Common myeloid progenitor, CD34-positive (primary cell): ENCODE measurements around the gene PKD1L1.
A peak's percentile ranks its signal among the peaks of the same experiment; 100 is the strongest.

Experiments used
- CTCF ChIA-PET: fragments of 350-600 bp; sonication (Branson Sonifier 250); formaldehyde crosslinking; loops from one replicate; lab custom pipeline; 2021; ENCODE audit warnings: antibody characterized with exemption; lab: Charles Lee
- POLR2A ChIA-PET: fragments of 350-600 bp; sonication (Branson Sonifier 250); formaldehyde crosslinking; loops from one replicate; lab custom pipeline; 2021; ENCODE audit warnings: antibody characterized with exemption; lab: Charles Lee
- DNase-seq, 3 donors: peaks; one replicate each; pipeline versions ENCODE4 v3.0.0 to v3.0.0-alpha.2; 2013
- H3K27ac ChIP-seq, 2 experiments: 1 replicate in 1 of 2; 2 replicates in 1 of 2; pipeline ENCODE4 v1.7.0; 2013; ENCODE audit warnings: inconsistent platforms in 2 of 2, low read length in 2 of 2, mild to moderate bottlenecking in 2 of 2, low read depth in 1 of 2, moderate library complexity in 1 of 2; ENCODE audit not compliant: severe bottlenecking in 2 of 2, insufficient read depth in 1 of 2, poor library complexity in 1 of 2
- H3K27me3 ChIP-seq, 5 experiments: replicated peaks in 2 of 5; 1 replicate in 3 of 5; 2 replicates in 2 of 5; pipeline versions ENCODE4 v1.6.1 to v1.7.0; 2013; ENCODE audit warnings: low read length in 4 of 5, mild to moderate bottlenecking in 2 of 5, moderate library complexity in 2 of 5, inconsistent platforms in 1 of 5; ENCODE audit not compliant: insufficient read depth in 5 of 5, control insufficient read depth in 4 of 5
- H3K36me3 ChIP-seq, 4 experiments: 1 replicate in 2 of 4; 2 replicates in 2 of 4; pipeline versions ENCODE4 v1.6.1 to v1.7.0; 2013; ENCODE audit warnings: low read length in 3 of 4, control low read depth in 1 of 4, mild to moderate bottlenecking in 1 of 4; ENCODE audit not compliant: control insufficient read depth in 4 of 4, insufficient read depth in 4 of 4
- H3K4me1 ChIP-seq, 4 experiments: 1 replicate in 3 of 4; 2 replicates in 1 of 4; pipeline versions ENCODE4 v1.6.1 to v1.7.1; 2013; ENCODE audit warnings: low read length in 3 of 4, mild to moderate bottlenecking in 3 of 4, control low read depth in 1 of 4, inconsistent platforms in 1 of 4, moderate library complexity in 1 of 4; ENCODE audit not compliant: control insufficient read depth in 4 of 4, insufficient read depth in 4 of 4; ENCODE audit errors: control extremely low read depth in 1 of 4
- H3K4me3 ChIP-seq, 7 experiments: 1 replicate in 4 of 7; 2 replicates in 3 of 7; pipeline versions ENCODE4 v1.5.1 to v1.7.0; 2013; ENCODE audit warnings: mild to moderate bottlenecking in 7 of 7, low read length in 6 of 7, moderate library complexity in 6 of 7, inconsistent platforms in 2 of 7, low read depth in 2 of 7, control low read depth in 1 of 7; ENCODE audit not compliant: insufficient read depth in 4 of 7, control insufficient read depth in 1 of 7; ENCODE audit errors: extremely low read depth in 1 of 7
- H3K9me3 ChIP-seq, 5 experiments: 1 replicate in 4 of 5; 2 replicates in 1 of 5; pipeline versions ENCODE4 v1.6.1 to v1.7.1; 2013; ENCODE audit warnings: low read length in 4 of 5, mild to moderate bottlenecking in 2 of 5, inconsistent platforms in 1 of 5, low read depth in 1 of 5, moderate library complexity in 1 of 5; ENCODE audit not compliant: control insufficient read depth in 4 of 5, insufficient read depth in 2 of 5; ENCODE audit errors: control extremely low read depth in 1 of 5
- WGBS: methylation state at CpG from one replicate; pipeline ENCODE4 v1.1.5; 2013; ENCODE audit not compliant: insufficient coverage; 5-methylcytosine and 5-hydroxymethylcytosine counted together

Gene PKD1L1

DNA sequence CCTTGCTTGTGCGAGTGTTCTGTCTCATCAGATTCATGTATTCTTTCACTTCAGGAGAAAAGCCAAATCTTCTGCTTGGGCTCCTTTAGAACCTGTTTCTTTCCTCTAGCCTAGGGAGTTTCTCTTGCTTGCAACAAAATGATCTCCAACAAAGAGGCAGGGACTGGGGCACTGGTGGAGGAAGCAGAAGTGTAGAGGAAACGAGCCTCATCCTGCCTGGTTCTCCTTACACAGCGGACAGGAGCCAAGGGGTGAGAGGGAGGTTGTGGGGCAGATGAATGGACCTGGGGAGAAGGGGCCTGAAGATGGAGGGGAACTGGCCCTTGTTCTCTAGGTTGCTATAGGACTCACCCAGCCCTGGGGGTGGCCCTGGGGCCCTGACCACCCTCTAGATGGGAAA, 141.1 kb downstream of the PKD1L1 start:
- no peaks in the 10 kb centered on the region for H3K9me3 ChIP-seq
- ChIA-PET CTCF (interaction anchor here (1.0 kb wide), 1 partner anchor 312 kb away, joined by 5 read pairs; no protein-coding TSS in a partner anchor), POLR2A (no interaction called here)
- H3K36me3 ChIP-seq, result no peaks in the 10 kb centered on the region
- H3K4me3 ChIP-seq, result peak overlapping the region in 1 of 7 experiments; percentile 22
- WGBS, result 4% methylated on average over 3 of the region's 3 CpGs
- no peaks in the 10 kb centered on the region for H3K27me3 ChIP-seq
- peak in 1 of 3 donors; percentile 32 for DNase-seq
- peaks cover 7 to 21% (median 19%) of the 10 kb centered on the region in 4 experiments for H3K4me1 ChIP-seq
- no peak overlapping the region for H3K27ac ChIP-seq

- peak in 1 of 3 donors; percentile 10 for DNase-seq
- H3K9me3 ChIP-seq, result no peaks in the 10 kb centered on the region
- no peaks in the 10 kb centered on the region for H3K36me3 ChIP-seq
- POLR2A ChIA-PET, result no interaction called here
- peaks cover 7 to 21% (median 19%) of the 10 kb centered on the region in 4 experiments for H3K4me1 ChIP-seq
- H3K4me3 ChIP-seq, result peak overlapping the region in 1 of 7 experiments; percentile 22
- CTCF ChIA-PET, result interaction anchor here (1.0 kb wide), 1 partner anchor 312 kb away, joined by 5 read pairs; no protein-coding TSS in a partner anchor
- H3K27me3 ChIP-seq, result no peaks in the 10 kb centered on the region
- H3K27ac ChIP-seq, result no peak overlapping the region
- 43% methylated on average over 5 of the region's 7 CpGs for WGBS
Measured at GRCh38 chr7:47806701-47807103, 141.6 kb downstream of the PKD1L1 start.

- 93% methylated on average over 5 of the region's 6 CpGs for WGBS
- POLR2A ChIA-PET, result no interaction called here
- CTCF ChIA-PET, result interaction anchor here (1.1 kb wide), 2 partner anchors 8 to 10 kb away, joined by 3 to 4 read pairs; no protein-coding TSS in a partner anchor
Measured at GRCh38 chr7:47804767-47805545, 143.3 kb downstream of the PKD1L1 start.

GRCh38 chr7:47803846-47804245, 144.4 kb downstream of the PKD1L1 start:
- 96% methylated on average over 3 of the region's 4 CpGs for WGBS
- Histone ChIP-seq H3K4me3 (no peak overlapping the region), H3K27me3 (no peaks in the 10 kb centered on the region), H3K36me3 (no peaks in the 10 kb centered on the region), H3K27ac (no peak overlapping the region), H3K4me1 (peaks cover 7 to 21% (median 19%) of the 10 kb centered on the region in 4 experiments), H3K9me3 (no peaks in the 10 kb centered on the region)
- CTCF ChIA-PET, result no interaction called here
- POLR2A ChIA-PET, result no interaction called here
- no peak for DNase-seq

More at GRCh38 chr7:47804767-47805545, 143.3 kb downstream of the PKD1L1 start:
- no peak overlapping the region for H3K4me3 ChIP-seq
- no peak for DNase-seq
- peaks cover 7 to 21% (median 19%) of the 10 kb centered on the region in 4 experiments for H3K4me1 ChIP-seq
- no peaks in the 10 kb centered on the region for H3K27me3 ChIP-seq
- H3K27ac ChIP-seq, result no peak overlapping the region
- no peaks in the 10 kb centered on the region for H3K36me3 ChIP-seq
- H3K9me3 ChIP-seq, result no peaks in the 10 kb centered on the region

DNA sequence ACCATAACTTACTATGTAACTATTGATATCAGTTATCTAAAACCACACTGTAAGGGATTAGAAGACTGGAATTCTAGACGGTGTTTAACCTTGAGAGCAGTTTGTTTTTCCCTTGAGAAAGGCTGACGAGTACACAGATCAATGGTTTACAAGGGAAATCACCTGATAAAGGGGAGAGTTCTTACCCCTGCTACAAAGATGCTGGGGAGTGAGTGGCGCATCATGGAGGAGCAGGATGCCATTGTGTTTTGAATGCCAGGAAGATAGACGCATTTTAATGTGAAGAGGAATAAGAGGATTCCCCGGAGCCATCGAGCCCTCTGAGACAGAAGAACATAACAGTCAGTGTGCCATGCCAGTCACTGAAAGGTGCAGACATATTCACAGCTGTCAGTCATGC, 145.2 kb downstream of the PKD1L1 start:
- no peaks in the 10 kb centered on the region for H3K27me3 ChIP-seq
- no peak overlapping the region for H3K27ac ChIP-seq
- ChIA-PET CTCF (interaction anchor here (2.6 kb wide), 1 partner anchor 11 kb away, joined by 7 read pairs; no protein-coding TSS in a partner anchor), POLR2A (no interaction called here)
- no peak for DNase-seq
- H3K9me3 ChIP-seq, result no peaks in the 10 kb centered on the region
- no peaks in the 10 kb centered on the region for H3K36me3 ChIP-seq
- whole genome bisulfite sequencing, result 90% methylated on average over 6 of the region's 6 CpGs
- no peak overlapping the region for H3K4me3 ChIP-seq
- H3K4me1 ChIP-seq, result peaks cover 7 to 21% (median 19%) of the 10 kb centered on the region in 4 experiments

DNA sequence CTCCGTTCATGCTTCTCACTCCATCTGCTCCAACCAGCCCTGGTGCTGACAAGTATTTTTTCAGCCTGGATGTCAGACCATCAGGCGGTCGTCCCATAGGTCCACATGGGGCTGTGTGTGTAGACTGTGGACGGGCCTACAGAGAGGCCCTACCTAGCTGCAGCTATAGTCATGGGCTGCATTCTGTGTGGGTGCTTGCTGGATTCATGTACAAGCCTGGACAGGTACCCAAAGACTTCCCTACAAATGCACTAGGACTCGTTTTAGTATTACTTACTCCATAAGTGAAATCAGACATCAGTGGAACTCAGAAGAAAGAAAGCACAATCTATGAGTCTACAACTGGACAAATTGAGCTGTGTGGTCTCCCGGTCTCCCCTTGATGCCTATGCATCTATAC, 146.8 kb downstream of the PKD1L1 start:
- DNase-seq, result no peak
- Histone ChIP-seq H3K27me3 (no peaks in the 10 kb centered on the region), H3K9me3 (no peaks in the 10 kb centered on the region), H3K4me1 (peaks cover 3 to 6% (median 4%) of the 10 kb centered on the region in 4 experiments), H3K27ac (no peak overlapping the region), H3K4me3 (no peak overlapping the region), H3K36me3 (no peaks in the 10 kb centered on the region)
- CTCF ChIA-PET, result interaction anchor here (2.6 kb wide), 1 partner anchor 13 kb away, joined by 7 read pairs; no protein-coding TSS in a partner anchor
- WGBS, result 100% methylated on average over 4 of the region's 6 CpGs
- POLR2A ChIA-PET, result no interaction called here

DNA sequence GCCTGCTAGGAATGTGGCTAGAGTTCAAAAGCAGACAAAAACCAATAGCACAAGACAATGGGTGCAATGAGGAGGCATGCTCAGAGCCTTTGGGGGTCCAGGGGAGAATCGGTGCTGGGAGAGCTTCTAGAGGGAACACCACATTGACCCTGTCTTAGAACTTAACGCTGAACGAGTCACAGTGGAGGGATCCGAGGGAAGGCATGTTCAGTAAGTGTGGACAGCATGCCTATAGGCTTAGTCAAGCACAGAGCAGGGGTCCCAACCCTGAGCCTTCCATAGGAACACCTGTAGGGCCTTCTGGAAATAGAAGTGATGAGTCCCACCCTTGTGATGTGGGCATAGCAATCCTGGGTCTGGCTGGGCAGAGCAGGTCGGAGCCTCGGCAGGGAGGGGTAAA, 148.7 kb downstream of the PKD1L1 start:
- CTCF ChIA-PET, result interaction anchor here (1.0 kb wide), 1 partner anchor 9 kb away, joined by 3 read pairs; no protein-coding TSS in a partner anchor
- POLR2A ChIA-PET, result no interaction called here

More for the DNA sequence above, 148.7 kb downstream of the PKD1L1 start:
- DNase-seq, result no peak
- Histone ChIP-seq H3K27me3 (no peaks in the 10 kb centered on the region), H3K27ac (no peak overlapping the region), H3K36me3 (no peaks in the 10 kb centered on the region), H3K9me3 (no peaks in the 10 kb centered on the region), H3K4me3 (no peak overlapping the region), H3K4me1 (no peaks in the 10 kb centered on the region)
- WGBS, result 100% methylated on average over 5 of the region's 6 CpGs
